ENCODE results near the gene SKOR2. TPM values are rescaled to one million over a fixed set of nuclear protein-coding genes. Genes with fewer than 3 reads are reported as not detected.

The SKOR2 gene
- total RNA-seq, 4 donors from 2014 or later: not detected

DNA sequence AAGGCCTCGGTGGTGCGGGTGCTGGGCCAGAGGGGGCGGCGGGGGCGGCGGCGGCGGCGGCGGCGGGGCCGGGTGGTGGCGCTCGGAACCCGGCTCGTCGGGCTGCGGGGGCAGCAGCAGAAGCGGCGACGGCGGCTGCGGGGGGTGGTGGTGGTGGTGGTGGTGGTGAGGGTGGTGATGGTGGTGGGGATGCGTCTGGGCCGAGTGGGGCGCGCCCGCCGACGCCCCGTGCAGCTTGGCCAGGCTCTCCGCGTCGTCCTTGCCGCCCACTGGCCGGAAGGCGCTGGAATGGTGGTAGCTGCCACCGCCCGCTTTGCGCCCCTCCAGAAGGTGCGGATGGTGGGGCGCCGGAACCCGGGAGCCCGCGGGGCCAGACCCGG lies 4.4 kb downstream of the SKOR2 start:
- no peak for TF ChIP-seq POLR2A (IDR thresholded peaks at IDR 0.05)
- TF ChIP-seq, protein P1, sequence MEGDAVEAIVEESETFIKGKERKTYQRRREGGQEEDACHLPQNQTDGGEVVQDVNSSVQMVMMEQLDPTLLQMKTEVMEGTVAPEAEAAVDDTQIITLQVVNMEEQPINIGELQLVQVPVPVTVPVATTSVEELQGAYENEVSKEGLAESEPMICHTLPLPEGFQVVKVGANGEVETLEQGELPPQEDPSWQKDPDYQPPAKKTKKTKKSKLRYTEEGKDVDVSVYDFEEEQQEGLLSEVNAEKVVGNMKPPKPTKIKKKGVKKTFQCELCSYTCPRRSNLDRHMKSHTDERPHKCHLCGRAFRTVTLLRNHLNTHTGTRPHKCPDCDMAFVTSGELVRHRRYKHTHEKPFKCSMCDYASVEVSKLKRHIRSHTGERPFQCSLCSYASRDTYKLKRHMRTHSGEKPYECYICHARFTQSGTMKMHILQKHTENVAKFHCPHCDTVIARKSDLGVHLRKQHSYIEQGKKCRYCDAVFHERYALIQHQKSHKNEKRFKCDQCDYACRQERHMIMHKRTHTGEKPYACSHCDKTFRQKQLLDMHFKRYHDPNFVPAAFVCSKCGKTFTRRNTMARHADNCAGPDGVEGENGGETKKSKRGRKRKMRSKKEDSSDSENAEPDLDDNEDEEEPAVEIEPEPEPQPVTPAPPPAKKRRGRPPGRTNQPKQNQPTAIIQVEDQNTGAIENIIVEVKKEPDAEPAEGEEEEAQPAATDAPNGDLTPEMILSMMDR (IDR thresholded peaks at IDR 0.05): no peak
- Histone ChIP-seq H3K9me3 (no peaks in the 10 kb centered on the region), H3K27me3 (peaks cover 7 to 51% of the 10 kb centered on the region in 2 donors), H3K27ac (no peak overlapping the region), H3K4me3 (no peak overlapping the region), H3K4me1 (peaks cover 0 to 4% of the 10 kb centered on the region in 2 donors), H3K36me3 (no peaks in the 10 kb centered on the region)
- DNase-seq: no peak
- intact Hi-C loops (cut with DNase I; ENCODE audit: low total_unique reads): no loop called here

DNA sequence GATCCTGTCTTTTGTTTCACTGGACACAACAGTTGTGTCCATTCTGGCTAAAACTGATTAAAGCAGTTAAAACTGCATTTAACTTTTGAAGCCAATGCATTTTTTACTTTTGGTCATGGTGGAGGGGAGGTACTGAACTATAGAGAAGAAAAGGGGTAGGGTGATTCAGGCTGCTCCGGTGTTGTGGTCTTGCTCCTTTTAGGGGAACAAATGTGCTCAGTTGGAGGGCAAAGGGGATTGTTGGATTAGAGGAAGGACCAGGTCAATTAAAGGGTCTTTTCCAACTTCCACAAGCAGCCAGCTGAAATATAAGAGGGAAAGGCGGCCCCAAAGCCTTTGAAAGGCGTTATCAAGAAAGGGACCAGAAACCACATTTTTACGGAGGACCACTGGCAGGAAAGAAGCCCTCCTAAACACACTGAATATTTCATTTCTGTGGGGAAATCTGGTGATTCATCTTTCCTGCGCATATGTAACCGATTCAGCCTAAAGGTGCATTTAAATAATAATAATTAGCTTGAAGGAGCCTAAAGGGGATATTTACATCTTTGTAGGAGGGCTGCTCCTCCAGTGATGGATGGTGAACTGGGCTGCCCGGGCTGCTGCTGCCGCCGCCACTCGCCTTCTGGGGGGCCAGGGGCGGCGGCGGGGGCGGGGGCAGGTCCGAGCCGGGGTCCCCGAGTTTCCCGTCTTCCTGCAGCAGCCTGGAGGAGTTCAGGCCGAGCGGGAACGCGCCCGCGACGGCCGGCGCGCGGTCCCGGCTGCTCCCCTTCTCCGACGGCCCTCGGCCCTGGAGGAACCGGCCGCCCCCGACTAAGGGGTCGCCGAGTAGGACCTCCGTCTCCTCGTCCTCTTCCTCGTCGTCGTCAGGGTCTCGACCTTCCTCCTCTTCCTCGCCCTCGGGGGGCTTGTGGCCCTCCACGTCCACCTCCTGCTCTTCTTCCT lies 5.2 kb downstream of the SKOR2 start:
- DNase-seq: no peak
- H3K9me3 ChIP-seq: no peaks in the 10 kb centered on the region
- H3K27me3 ChIP-seq: peaks cover 7 to 48% of the 10 kb centered on the region in 2 donors
- TF ChIP-seq, protein P1 (IDR thresholded peaks at IDR 0.05): no peak
- TF ChIP-seq POLR2A (IDR thresholded peaks at IDR 0.05): no peak
- no peak overlapping the region for H3K27ac ChIP-seq
- H3K4me3 ChIP-seq: no peak overlapping the region
- intact Hi-C loops (cut with DNase I; ENCODE audit: low total_unique reads): no loop called here
- peaks cover 0 to 4% of the 10 kb centered on the region in 2 donors for H3K4me1 ChIP-seq
- H3K36me3 ChIP-seq: no peaks in the 10 kb centered on the region

DNA sequence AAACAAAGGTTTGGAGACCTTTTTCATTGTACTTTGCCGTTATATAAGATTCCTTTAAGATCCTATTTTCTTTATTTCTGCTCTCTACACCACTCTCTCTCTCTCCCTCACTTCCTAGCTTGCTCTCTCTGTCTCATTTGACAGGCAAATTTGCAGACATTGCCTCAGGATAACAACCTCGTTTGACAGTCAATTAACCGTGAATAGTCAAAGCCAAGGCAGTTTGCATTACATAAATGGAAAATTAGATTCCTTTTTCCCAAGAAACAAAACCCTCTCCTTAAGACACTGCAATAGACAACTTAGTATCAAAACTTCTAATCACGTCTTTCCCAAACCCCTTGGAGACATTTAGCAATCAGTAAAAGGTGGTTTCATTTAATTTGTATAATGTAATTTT lies 7.4 kb downstream of the SKOR2 start:
- Histone ChIP-seq H3K27me3 (peaks cover 7 to 29% of the 10 kb centered on the region in 2 donors), H3K4me3 (no peak overlapping the region), H3K4me1 (peaks cover 0 to 4% of the 10 kb centered on the region in 2 donors), H3K27ac (no peak overlapping the region), H3K36me3 (no peaks in the 10 kb centered on the region), H3K9me3 (no peaks in the 10 kb centered on the region)
- no peak for DNase-seq
- intact Hi-C loops (cut with DNase I; ENCODE audit: low total_unique reads): no loop called here
- TF ChIP-seq, protein P1 (IDR thresholded peaks at IDR 0.05): no peak
- TF ChIP-seq POLR2A (IDR thresholded peaks at IDR 0.05): no peak

DNA sequence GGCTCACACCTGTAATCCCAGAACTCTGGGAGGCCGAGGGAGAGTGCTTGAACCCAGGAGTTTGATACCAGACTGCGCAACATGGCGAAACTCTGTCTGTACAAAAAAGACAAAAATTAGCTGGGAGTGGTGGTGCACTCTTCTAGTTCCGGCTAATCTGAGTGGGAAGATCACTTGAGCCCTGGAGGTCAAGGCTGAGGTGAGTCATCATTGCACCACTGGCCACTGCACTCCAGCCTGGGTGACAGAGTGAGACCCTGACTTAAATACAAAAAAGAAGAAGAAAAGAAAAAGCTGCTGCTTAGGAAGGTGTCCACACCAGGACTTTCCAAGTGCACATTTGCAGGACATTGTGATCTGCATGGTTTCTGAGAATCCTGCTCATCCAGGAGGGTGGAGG lies 16.4 kb downstream of the SKOR2 start:
- Histone ChIP-seq H3K36me3 (no peaks in the 10 kb centered on the region), H3K9me3 (no peaks in the 10 kb centered on the region), H3K27me3 (no peaks in the 10 kb centered on the region), H3K4me1 (no peaks in the 10 kb centered on the region), H3K27ac (no peak overlapping the region), H3K4me3 (no peak overlapping the region)
- intact Hi-C loops (cut with DNase I; ENCODE audit: low total_unique reads): no loop called here
- DNase-seq: no peak
- TF ChIP-seq POLR2A (IDR thresholded peaks at IDR 0.05): no peak
- TF ChIP-seq, protein P1 (IDR thresholded peaks at IDR 0.05): no peak

DNA sequence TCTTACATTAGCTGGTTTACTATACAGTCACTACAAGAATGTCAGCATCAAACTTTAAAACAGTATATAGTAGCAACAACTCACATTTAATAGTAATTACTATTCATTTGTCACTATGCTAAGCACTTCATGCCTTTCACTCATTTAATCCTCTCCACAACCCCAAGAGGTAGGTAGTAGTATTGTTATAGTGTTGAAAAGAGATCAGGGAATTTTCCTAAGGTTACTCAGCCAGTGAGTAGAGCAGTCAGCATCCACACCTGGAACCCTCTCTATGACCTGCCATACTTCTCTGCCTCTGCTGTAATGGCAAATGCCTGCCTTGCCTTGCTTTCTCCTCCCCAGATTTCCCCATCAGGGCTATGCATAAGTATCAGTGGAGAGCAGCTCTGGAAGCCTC lies 24.8 kb downstream of the SKOR2 start:
- intact Hi-C loops (cut with DNase I; ENCODE audit: low total_unique reads): no loop called here
- no peaks in the 10 kb centered on the region for H3K4me1 ChIP-seq
- peaks cover 0 to 5% of the 10 kb centered on the region in 2 donors for H3K27me3 ChIP-seq
- TF ChIP-seq, protein P1 (IDR thresholded peaks at IDR 0.05): no peak
- no peak for TF ChIP-seq POLR2A (IDR thresholded peaks at IDR 0.05)
- H3K27ac ChIP-seq: no peak overlapping the region
- H3K36me3 ChIP-seq: no peaks in the 10 kb centered on the region
- DNase-seq: no peak
- no peaks in the 10 kb centered on the region for H3K9me3 ChIP-seq
- H3K4me3 ChIP-seq: no peak overlapping the region

All from uterus (tissue), 4 donors.